ENCODE measurements around the gene PKIB. TPM values are rescaled to one million over a fixed set of nuclear protein-coding genes. Genes with fewer than 3 reads are reported as not detected.

PKIB gene
- total RNA-seq, 1 donor from 2014 or later, result 202 TPM

DNA sequence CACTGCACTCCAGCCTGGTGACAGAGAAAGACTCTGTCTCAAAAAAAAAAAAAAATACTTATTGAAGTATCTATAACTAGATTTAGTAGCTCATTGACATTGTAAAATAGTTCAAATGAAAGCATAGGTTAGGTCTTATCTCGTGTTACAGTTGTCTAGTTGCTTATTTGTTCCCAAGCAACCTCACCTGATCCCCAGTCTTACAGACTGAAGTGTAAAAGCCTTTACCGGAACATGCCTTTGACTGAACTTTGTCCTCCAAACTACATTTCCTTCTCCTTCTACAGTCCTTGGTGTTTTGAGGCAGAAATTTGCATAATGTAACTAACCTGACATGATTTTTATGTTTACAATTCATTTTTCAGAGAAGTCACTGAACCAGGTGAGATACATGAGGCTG is 61.0 kb downstream of the PKIB start:
- H3K4me3 Mint-ChIP-seq, result no peak overlapping the region
- no peaks in the 10 kb centered on the region for H3K9me3 ChIP-seq (ENCODE audit: low read depth)
- H3K27me3 Mint-ChIP-seq (ENCODE audit: insufficient read depth, low read depth), result no peaks in the 10 kb centered on the region
- no peak overlapping the region for H3K4me3 ChIP-seq
- H2AFZ ChIP-seq (replicated peaks), result no peak overlapping the region
- H3K27me3 ChIP-seq, result no peaks in the 10 kb centered on the region
- no peak for DNase-seq (ENCODE audit: low spot score)
- peaks cover 6% of the 10 kb centered on the region for H3K36me3 ChIP-seq
- no peak overlapping the region for H3K27ac Mint-ChIP-seq
- H3K79me2 ChIP-seq (ENCODE audit: low read depth), result no peaks in the 10 kb centered on the region
- no peaks in the 10 kb centered on the region for H3F3A ChIP-seq (ENCODE audit: low read depth)
- H3K4me1 Mint-ChIP-seq, result no peaks in the 10 kb centered on the region
- no peak overlapping the region for H3K27ac ChIP-seq
- H4K20me1 ChIP-seq (ENCODE audit: low read depth), result no peaks in the 10 kb centered on the region
- no peaks in the 10 kb centered on the region for H3K36me3 Mint-ChIP-seq
- no peaks in the 10 kb centered on the region for H3K4me1 ChIP-seq
- TF ChIP-seq EZH2phosphoT487 (IDR thresholded peaks at IDR 0.05) (no peak), EZH2 (IDR thresholded peaks at IDR 0.05) (no peak)
- TF ChIP-seq, protein P1, sequence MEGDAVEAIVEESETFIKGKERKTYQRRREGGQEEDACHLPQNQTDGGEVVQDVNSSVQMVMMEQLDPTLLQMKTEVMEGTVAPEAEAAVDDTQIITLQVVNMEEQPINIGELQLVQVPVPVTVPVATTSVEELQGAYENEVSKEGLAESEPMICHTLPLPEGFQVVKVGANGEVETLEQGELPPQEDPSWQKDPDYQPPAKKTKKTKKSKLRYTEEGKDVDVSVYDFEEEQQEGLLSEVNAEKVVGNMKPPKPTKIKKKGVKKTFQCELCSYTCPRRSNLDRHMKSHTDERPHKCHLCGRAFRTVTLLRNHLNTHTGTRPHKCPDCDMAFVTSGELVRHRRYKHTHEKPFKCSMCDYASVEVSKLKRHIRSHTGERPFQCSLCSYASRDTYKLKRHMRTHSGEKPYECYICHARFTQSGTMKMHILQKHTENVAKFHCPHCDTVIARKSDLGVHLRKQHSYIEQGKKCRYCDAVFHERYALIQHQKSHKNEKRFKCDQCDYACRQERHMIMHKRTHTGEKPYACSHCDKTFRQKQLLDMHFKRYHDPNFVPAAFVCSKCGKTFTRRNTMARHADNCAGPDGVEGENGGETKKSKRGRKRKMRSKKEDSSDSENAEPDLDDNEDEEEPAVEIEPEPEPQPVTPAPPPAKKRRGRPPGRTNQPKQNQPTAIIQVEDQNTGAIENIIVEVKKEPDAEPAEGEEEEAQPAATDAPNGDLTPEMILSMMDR (IDR thresholded peaks at IDR 0.05), result no peak
- H3K9ac ChIP-seq, result no peak overlapping the region
- no peak overlapping the region for H3K4me2 ChIP-seq
- no peaks in the 10 kb centered on the region for H3K9me3 Mint-ChIP-seq

DNA sequence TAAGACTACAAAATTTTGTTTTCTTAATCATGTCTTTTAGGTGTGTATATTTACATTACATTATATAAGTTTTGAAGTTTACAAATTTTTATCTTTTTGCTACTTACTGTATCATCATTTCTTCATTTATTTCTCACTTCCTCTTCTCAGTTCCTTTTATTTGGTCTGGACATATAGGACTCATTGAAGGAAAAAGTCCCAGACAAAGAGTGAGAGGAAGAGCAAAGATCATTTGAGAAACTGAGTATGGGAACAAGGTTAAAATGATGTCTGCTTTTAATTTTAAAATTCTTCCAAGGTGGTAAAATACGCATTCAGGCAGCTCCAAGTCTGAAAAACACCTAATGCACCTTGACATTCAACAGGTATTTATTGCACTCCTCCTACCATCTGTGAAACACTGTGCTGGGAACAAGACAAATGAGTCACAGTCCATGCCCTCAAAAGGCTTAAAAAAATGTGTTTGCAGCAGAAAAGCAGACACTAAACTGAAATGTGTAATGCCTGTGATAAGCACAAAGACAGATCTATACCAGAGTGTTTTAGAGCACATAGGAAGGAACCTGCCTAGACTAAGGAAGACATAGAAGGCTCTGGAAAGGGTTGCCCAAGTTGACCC is 63.2 kb downstream of the PKIB start:
- Histone ChIP-seq H4K20me1 (ENCODE audit: low read depth) (no peaks in the 10 kb centered on the region), H3K4me3 (no peak overlapping the region), H3K27me3 (no peaks in the 10 kb centered on the region), H3F3A (ENCODE audit: low read depth) (no peaks in the 10 kb centered on the region), H3K36me3 (peaks cover 6% of the 10 kb centered on the region), H3K9ac (no peak overlapping the region), H3K79me2 (ENCODE audit: low read depth) (no peaks in the 10 kb centered on the region), H2AFZ (replicated peaks) (no peak overlapping the region), H3K4me1 (no peaks in the 10 kb centered on the region), H3K27ac (no peak overlapping the region), H3K4me2 (no peak overlapping the region), H3K9me3 (ENCODE audit: low read depth) (no peaks in the 10 kb centered on the region)
- Mint-ChIP-seq H3K36me3 (no peaks in the 10 kb centered on the region), H3K27me3 (ENCODE audit: insufficient read depth, low read depth) (no peaks in the 10 kb centered on the region), H3K4me3 (no peak overlapping the region), H3K4me1 (no peaks in the 10 kb centered on the region), H3K27ac (no peak overlapping the region), H3K9me3 (no peaks in the 10 kb centered on the region)
- no peak for DNase-seq (ENCODE audit: low spot score)
- TF ChIP-seq EZH2phosphoT487 (IDR thresholded peaks at IDR 0.05) (no peak), EZH2 (IDR thresholded peaks at IDR 0.05) (no peak)
- TF ChIP-seq, protein P1 (IDR thresholded peaks at IDR 0.05), result no peak

DNA sequence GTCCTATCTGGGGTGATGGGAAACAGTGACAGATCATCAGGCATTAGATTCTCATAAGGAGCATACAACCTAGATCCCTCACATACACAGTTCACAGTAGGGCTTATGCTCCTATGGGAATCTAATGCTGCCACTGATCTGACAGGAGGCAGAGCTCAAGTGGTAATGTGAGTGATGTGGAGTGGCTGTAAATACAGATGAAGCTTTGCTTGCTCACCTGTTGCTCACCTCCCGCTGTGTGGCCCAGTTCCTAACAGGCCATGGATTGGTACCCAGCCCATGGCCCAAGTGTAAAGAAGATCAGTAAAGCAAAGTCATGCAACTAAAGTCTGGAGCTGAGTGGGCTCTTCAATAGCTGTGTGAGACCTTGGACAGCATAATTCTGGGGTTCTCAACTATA is 65.9 kb downstream of the PKIB start:
- no peak for DNase-seq (ENCODE audit: low spot score)
- Histone ChIP-seq H3K4me1 (no peaks in the 10 kb centered on the region), H2AFZ (replicated peaks) (no peak overlapping the region), H3K79me2 (ENCODE audit: low read depth) (no peaks in the 10 kb centered on the region), H3K9me3 (ENCODE audit: low read depth) (no peaks in the 10 kb centered on the region), H3K36me3 (peaks cover 6% of the 10 kb centered on the region), H4K20me1 (ENCODE audit: low read depth) (no peaks in the 10 kb centered on the region), H3K9ac (no peak overlapping the region), H3K4me3 (no peak overlapping the region), H3F3A (ENCODE audit: low read depth) (no peaks in the 10 kb centered on the region), H3K27ac (no peak overlapping the region), H3K27me3 (no peaks in the 10 kb centered on the region), H3K4me2 (no peak overlapping the region)
- Mint-ChIP-seq H3K4me3 (no peak overlapping the region), H3K27me3 (ENCODE audit: insufficient read depth, low read depth) (no peaks in the 10 kb centered on the region), H3K27ac (no peak overlapping the region), H3K36me3 (peaks cover 2% of the 10 kb centered on the region), H3K4me1 (no peaks in the 10 kb centered on the region), H3K9me3 (no peaks in the 10 kb centered on the region)
- TF ChIP-seq EZH2phosphoT487 (IDR thresholded peaks at IDR 0.05) (no peak), EZH2 (IDR thresholded peaks at IDR 0.05) (no peak)
- TF ChIP-seq, protein P1 (IDR thresholded peaks at IDR 0.05), result no peak

All from neural progenitor cell (in vitro differentiated cells).